SK-N-SH (cell line): Measurements from ENCODE around the gene GRB2.

ENCODE experiments used
- CTCF ChIP-seq: fragments of 200-600 bp; sonication (generic); IDR thresholded peaks from 2 replicates; pipeline ENCODE4 v1.6.1; 2017; ENCODE audit warnings: antibody characterized with exemption, mild to moderate bottlenecking, moderate library complexity
- EZH2phosphoT487 ChIP-seq: fragments of 200-600 bp; sonication (generic); IDR thresholded peaks from 2 replicates; pipeline ENCODE4 v1.6.1; 2017; ENCODE audit warnings: low read depth, mixed run types, mild to moderate bottlenecking, antibody characterized with exemption, moderate library complexity, borderline replicate concordance
- GABPA ChIP-seq: IDR thresholded peaks from 2 replicates; pipeline ENCODE4 v1.4.0; 2012; ENCODE audit warnings: low read depth, mild to moderate bottlenecking
- JUND ChIP-seq: IDR thresholded peaks from 2 replicates; pipeline ENCODE4 v1.4.0; 2012
- MXI1 ChIP-seq: IDR thresholded peaks from 2 replicates; pipeline ENCODE4 v1.6.1; 2012; ENCODE audit warnings: mild to moderate bottlenecking, low read depth, low read length, improper control_type of control experiment
- POLR2AphosphoS5 ChIP-seq: IDR thresholded peaks from 2 replicates; pipeline ENCODE4 v1.6.1; 2012; ENCODE audit warnings: low read depth, low read length
- RAD21 ChIP-seq: IDR thresholded peaks from 2 replicates; pipeline ENCODE4 v1.6.1; 2012; ENCODE audit warnings: mild to moderate bottlenecking, low read length
- TAF1 ChIP-seq: IDR thresholded peaks from 2 replicates; pipeline ENCODE4 v1.6.1; 2012; ENCODE audit warnings: low read depth, mild to moderate bottlenecking, low read length, moderate library complexity, borderline replicate concordance
- TEAD4 ChIP-seq: IDR thresholded peaks from 2 replicates; pipeline ENCODE4 v1.4.0; 2012; ENCODE audit warnings: mild to moderate bottlenecking, borderline replicate concordance; ENCODE audit not compliant: insufficient read depth
- YY1 ChIP-seq: IDR thresholded peaks from 2 replicates; pipeline ENCODE4 v1.4.0; 2012; ENCODE audit warnings: low read depth, mild to moderate bottlenecking
- TF ChIP-seq, protein P1 (sequence below): fragments of 150-350 bp; IDR thresholded peaks from 2 replicates; pipeline ENCODE4 v1.6.1; 2016; ENCODE audit warnings: mild to moderate bottlenecking, low read depth, low read length
- TF ChIP-seq, protein P2 (sequence below): IDR thresholded peaks from 2 replicates; pipeline ENCODE4 v1.6.1; 2012; ENCODE audit warnings: mild to moderate bottlenecking, low read depth, low read length, moderate library complexity

DNA sequence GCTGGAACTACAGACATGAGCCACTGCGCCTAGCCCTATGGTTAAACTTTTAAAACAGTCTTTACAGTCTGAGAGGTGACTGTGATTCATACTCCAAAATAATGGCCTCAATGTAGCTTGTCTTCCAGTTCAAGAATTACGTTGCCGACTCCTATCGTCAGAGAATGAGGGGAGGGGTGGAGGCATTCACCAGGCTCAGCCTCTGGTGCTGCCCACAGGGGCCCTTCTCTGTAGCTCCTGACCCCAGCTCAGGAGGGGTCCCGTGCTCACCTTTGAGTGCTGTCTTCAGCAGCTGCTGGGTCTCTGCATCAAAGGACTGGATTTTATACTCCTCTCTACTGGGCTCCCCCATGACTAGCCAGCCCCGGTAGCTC lies 135.6 kb downstream of the GRB2 start:
- TF ChIP-seq CTCF (no peak), RAD21 (no peak), TEAD4 (no peak), POLR2AphosphoS5 (no peak), TAF1 (no peak), EZH2phosphoT487 (no peak), JUND (no peak), GABPA (no peak), MXI1 (no peak), YY1 (no peak)
- TF ChIP-seq, protein P1, sequence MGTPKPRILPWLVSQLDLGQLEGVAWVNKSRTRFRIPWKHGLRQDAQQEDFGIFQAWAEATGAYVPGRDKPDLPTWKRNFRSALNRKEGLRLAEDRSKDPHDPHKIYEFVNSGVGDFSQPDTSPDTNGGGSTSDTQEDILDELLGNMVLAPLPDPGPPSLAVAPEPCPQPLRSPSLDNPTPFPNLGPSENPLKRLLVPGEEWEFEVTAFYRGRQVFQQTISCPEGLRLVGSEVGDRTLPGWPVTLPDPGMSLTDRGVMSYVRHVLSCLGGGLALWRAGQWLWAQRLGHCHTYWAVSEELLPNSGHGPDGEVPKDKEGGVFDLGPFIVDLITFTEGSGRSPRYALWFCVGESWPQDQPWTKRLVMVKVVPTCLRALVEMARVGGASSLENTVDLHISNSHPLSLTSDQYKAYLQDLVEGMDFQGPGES = no peak
- TF ChIP-seq, protein P2, sequence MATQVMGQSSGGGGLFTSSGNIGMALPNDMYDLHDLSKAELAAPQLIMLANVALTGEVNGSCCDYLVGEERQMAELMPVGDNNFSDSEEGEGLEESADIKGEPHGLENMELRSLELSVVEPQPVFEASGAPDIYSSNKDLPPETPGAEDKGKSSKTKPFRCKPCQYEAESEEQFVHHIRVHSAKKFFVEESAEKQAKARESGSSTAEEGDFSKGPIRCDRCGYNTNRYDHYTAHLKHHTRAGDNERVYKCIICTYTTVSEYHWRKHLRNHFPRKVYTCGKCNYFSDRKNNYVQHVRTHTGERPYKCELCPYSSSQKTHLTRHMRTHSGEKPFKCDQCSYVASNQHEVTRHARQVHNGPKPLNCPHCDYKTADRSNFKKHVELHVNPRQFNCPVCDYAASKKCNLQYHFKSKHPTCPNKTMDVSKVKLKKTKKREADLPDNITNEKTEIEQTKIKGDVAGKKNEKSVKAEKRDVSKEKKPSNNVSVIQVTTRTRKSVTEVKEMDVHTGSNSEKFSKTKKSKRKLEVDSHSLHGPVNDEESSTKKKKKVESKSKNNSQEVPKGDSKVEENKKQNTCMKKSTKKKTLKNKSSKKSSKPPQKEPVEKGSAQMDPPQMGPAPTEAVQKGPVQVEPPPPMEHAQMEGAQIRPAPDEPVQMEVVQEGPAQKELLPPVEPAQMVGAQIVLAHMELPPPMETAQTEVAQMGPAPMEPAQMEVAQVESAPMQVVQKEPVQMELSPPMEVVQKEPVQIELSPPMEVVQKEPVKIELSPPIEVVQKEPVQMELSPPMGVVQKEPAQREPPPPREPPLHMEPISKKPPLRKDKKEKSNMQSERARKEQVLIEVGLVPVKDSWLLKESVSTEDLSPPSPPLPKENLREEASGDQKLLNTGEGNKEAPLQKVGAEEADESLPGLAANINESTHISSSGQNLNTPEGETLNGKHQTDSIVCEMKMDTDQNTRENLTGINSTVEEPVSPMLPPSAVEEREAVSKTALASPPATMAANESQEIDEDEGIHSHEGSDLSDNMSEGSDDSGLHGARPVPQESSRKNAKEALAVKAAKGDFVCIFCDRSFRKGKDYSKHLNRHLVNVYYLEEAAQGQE = no peak
